H9 (cell line): ENCODE measurements around the gene ARSG. TPM values are rescaled to one million over a fixed set of nuclear protein-coding genes. Genes with fewer than 3 reads are reported as not detected.

Experiments used
- DNase-seq: peaks from one replicate; pipeline ENCODE4 v3.0.0-alpha.2; 2017
- H2AFZ ChIP-seq: one replicate; pipeline ENCODE4 v1.6.1; 2013; ENCODE audit warnings: mild to moderate bottlenecking, low read length, control low read depth, moderate library complexity
- H2AK5ac ChIP-seq: 2 replicates; pipeline ENCODE4 v1.6.1; 2013; ENCODE audit warnings: low read length, control low read depth, mixed read lengths; ENCODE audit not compliant: insufficient read length
- H2BK120ac ChIP-seq: one replicate; pipeline ENCODE4 v1.6.1; 2013; ENCODE audit warnings: low read depth, mild to moderate bottlenecking, low read length, control low read depth, inconsistent platforms; ENCODE audit not compliant: poor library complexity, severe bottlenecking
- H2BK12ac ChIP-seq: 2 replicates; pipeline ENCODE4 v1.6.1; 2013; ENCODE audit warnings: low read length, control low read depth, mixed read lengths, low read depth; ENCODE audit not compliant: insufficient read length
- H2BK15ac ChIP-seq: 2 replicates; pipeline ENCODE4 v1.6.1; 2013; ENCODE audit warnings: low read depth, low read length, control low read depth
- H2BK20ac ChIP-seq: one replicate; pipeline ENCODE4 v1.6.1; 2013; ENCODE audit warnings: low read depth, mild to moderate bottlenecking, low read length, control low read depth, inconsistent platforms; ENCODE audit not compliant: poor library complexity, severe bottlenecking
- H2BK5ac ChIP-seq: 2 replicates; pipeline ENCODE4 v1.6.1; 2013; ENCODE audit warnings: low read length, control low read depth, mixed read lengths; ENCODE audit not compliant: insufficient read length
- H3K14ac ChIP-seq: 2 replicates; pipeline ENCODE4 v1.6.1; 2013; ENCODE audit warnings: low read length, control low read depth; ENCODE audit not compliant: insufficient read depth
- H3K18ac ChIP-seq: 2 replicates; pipeline ENCODE4 v1.6.1; 2013; ENCODE audit warnings: low read depth, mild to moderate bottlenecking, mixed read lengths, low read length, control low read depth; ENCODE audit not compliant: insufficient read length
- H3K23ac ChIP-seq: 2 replicates; pipeline ENCODE4 v1.6.1; 2013; ENCODE audit warnings: low read length, control low read depth, mixed read lengths, low read depth; ENCODE audit not compliant: insufficient read length
- H3K23me2 ChIP-seq: 2 replicates; pipeline ENCODE4 v1.6.1; 2013; ENCODE audit warnings: low read depth, mild to moderate bottlenecking, mixed read lengths, low read length, control low read depth; ENCODE audit not compliant: insufficient read length, poor library complexity, severe bottlenecking
- H3K27ac ChIP-seq: 2 replicates; pipeline ENCODE4 v1.5.1; 2013; ENCODE audit warnings: low read length, control low read depth, mixed read lengths, low read depth; ENCODE audit not compliant: insufficient read length
- H3K27me3 ChIP-seq: 2 replicates; pipeline ENCODE4 v1.6.1; 2013; ENCODE audit warnings: low read length, control low read depth, inconsistent platforms; ENCODE audit not compliant: insufficient read depth
- H3K4ac ChIP-seq: 2 replicates; pipeline ENCODE4 v1.6.1; 2013; ENCODE audit warnings: low read depth, mild to moderate bottlenecking, control low read depth, inconsistent platforms, low read length, moderate library complexity
- H3K4me1 ChIP-seq: 2 replicates; pipeline ENCODE4 v1.6.1; 2013; ENCODE audit warnings: low read length, control low read depth, inconsistent platforms; ENCODE audit not compliant: insufficient read depth
- H3K4me2 ChIP-seq: 2 replicates; pipeline ENCODE4 v1.6.1; 2013; ENCODE audit warnings: low read length, control low read depth, mixed read lengths; ENCODE audit not compliant: insufficient read length, insufficient read depth
- H3K56ac ChIP-seq: 2 replicates; pipeline ENCODE4 v1.6.1; 2013; ENCODE audit warnings: low read depth, mild to moderate bottlenecking, mixed read lengths, low read length, control low read depth; ENCODE audit not compliant: insufficient read length
- H3K79me1 ChIP-seq: 2 replicates; pipeline ENCODE4 v1.6.1; 2013; ENCODE audit warnings: low read depth, mild to moderate bottlenecking, moderate library complexity, low read length, control low read depth, inconsistent platforms; ENCODE audit not compliant: insufficient read depth, poor library complexity, severe bottlenecking
- H3K79me2 ChIP-seq: 2 replicates; pipeline ENCODE4 v1.6.1; 2013; ENCODE audit warnings: low read length, control low read depth, inconsistent platforms; ENCODE audit not compliant: insufficient read depth
- H3K9ac ChIP-seq: 2 replicates; pipeline ENCODE4 v1.6.1; 2013; ENCODE audit warnings: low read length, control low read depth, mixed read lengths; ENCODE audit not compliant: insufficient read length; ENCODE audit errors: extremely low read depth
- H3K9me3 ChIP-seq: one replicate; pipeline ENCODE4 v1.6.1; 2013; ENCODE audit warnings: low read depth, low read length, inconsistent platforms; ENCODE audit not compliant: control insufficient read depth
- H3T11ph ChIP-seq: one replicate; pipeline ENCODE4 v1.6.1; 2013; ENCODE audit warnings: mild to moderate bottlenecking, low read length, control low read depth, inconsistent platforms
- H4K20me1 ChIP-seq: one replicate; pipeline ENCODE4 v1.6.1; 2013; ENCODE audit not compliant: control insufficient read depth, insufficient read length, insufficient read depth
- H4K5ac ChIP-seq: 2 replicates; pipeline ENCODE4 v1.6.1; 2013; ENCODE audit warnings: low read depth, mild to moderate bottlenecking, mixed read lengths, low read length, control low read depth; ENCODE audit not compliant: insufficient read length
- H4K8ac ChIP-seq: replicated peaks from 2 replicates; pipeline ENCODE4 v1.6.1; 2013; ENCODE audit warnings: low read length, control low read depth, mixed read lengths, low read depth; ENCODE audit not compliant: insufficient read length
- H4K91ac ChIP-seq: 2 replicates; pipeline ENCODE4 v1.6.1; 2013; ENCODE audit warnings: low read depth, mild to moderate bottlenecking, moderate library complexity, mixed read lengths, low read length, control low read depth; ENCODE audit not compliant: insufficient read length
- H3K27ac Mint-ChIP-seq, 3 experiments: 2 replicates in 2 of 3; 3 replicates in 1 of 3; pipeline ENCODE4 v1.8.0; 2020 to 2021; ENCODE audit warnings: mixed read lengths in 3 of 3, mild to moderate bottlenecking in 1 of 3, moderate library complexity in 1 of 3
- H3K27me3 Mint-ChIP-seq: 2 replicates; pipeline ENCODE4 v1.8.0; 2021; ENCODE audit warnings: low read depth, mild to moderate bottlenecking, moderate library complexity, mixed read lengths
- H3K36me3 Mint-ChIP-seq, 3 experiments: 2 replicates in 2 of 3; 3 replicates in 1 of 3; pipeline ENCODE4 v1.8.0; 2020 to 2021; ENCODE audit warnings: low read depth in 3 of 3, mixed read lengths in 3 of 3; ENCODE audit not compliant: insufficient read depth in 1 of 3
- H3K4me1 Mint-ChIP-seq, 2 experiments: 2 replicates each; pipeline ENCODE4 v1.8.0; 2020; ENCODE audit warnings: mixed read lengths in 2 of 2
- H3K4me3 Mint-ChIP-seq, 2 experiments: 2 replicates in 1 of 2; 3 replicates in 1 of 2; pipeline ENCODE4 v1.8.0; 2020 to 2021; ENCODE audit warnings: mild to moderate bottlenecking in 2 of 2, mixed read lengths in 2 of 2, moderate library complexity in 1 of 2
- H3K9me3 Mint-ChIP-seq, 2 experiments: 2 replicates in 1 of 2; 3 replicates in 1 of 2; pipeline ENCODE4 v1.8.0; 2020; ENCODE audit warnings: mild to moderate bottlenecking in 2 of 2, mixed read lengths in 2 of 2, moderate library complexity in 1 of 2
- WGBS: extraction: QIAGEN DNeasy Blood & Tissue Kit; methylation state at CpG from one replicate; pipeline ENCODE4 v1.1.7; 2013; ENCODE audit warnings: missing lambda C conversion rate, low lambda C conversion rate, mixed read lengths; ENCODE audit not compliant: insufficient read length; ENCODE audit errors: extremely low coverage; 5-methylcytosine and 5-hydroxymethylcytosine counted together
- total RNA-seq: library from RNA; stranded (reverse); gene quantifications from 2 replicates; pipeline ENCODE4 v1.2.1, GENCODE V29; 2021
- TF ChIP-seq, protein P1 (sequence below): fragments of 200-600 bp; sonication (generic); conservative IDR thresholded peaks from 3 replicates; pipeline ENCODE4 v1.8.0; 2021; ENCODE audit warnings: antibody characterized with exemption, mild to moderate bottlenecking

Gene ARSG
- total RNA-seq, 1 experiment from 2014 or later, result 3.6 TPM

DNA sequence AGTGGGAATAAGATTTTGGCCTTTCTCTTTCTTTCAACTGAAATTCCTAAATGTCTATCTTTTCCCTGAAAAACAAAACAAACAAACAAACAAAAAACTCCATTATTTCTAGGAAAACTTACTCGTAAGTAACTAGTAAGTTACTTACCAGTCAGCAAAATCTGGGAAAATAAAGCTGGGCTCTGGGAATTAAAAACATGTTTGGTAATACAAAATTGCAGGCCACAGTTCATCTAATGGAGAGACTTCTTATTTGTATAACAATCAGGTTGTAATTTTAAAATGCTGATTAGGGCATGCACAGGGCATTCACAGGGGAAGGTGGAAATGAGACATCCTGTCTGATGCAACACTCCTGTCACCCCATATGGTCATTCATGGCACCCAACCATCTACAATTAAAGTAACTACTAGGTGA is 169.8 kb downstream of the ARSG start:
- Histone ChIP-seq H4K91ac (no peak overlapping the region), H3K14ac (no peak overlapping the region), H4K20me1 (no peaks in the 10 kb centered on the region), H3K56ac (no peak overlapping the region), H3K79me1 (no peaks in the 10 kb centered on the region), H4K8ac (no peak overlapping the region), H3K23me2 (peaks cover 3% of the 10 kb centered on the region), H3K27me3 (no peaks in the 10 kb centered on the region), H3K18ac (no peak overlapping the region), H3K4me2 (no peak overlapping the region), H2BK15ac (no peak overlapping the region), H2AK5ac (no peak overlapping the region), H4K5ac (no peak overlapping the region), H3K4me1 (peaks cover 9% of the 10 kb centered on the region; the same call in 1 of the 2 replicates), H3K79me2 (no peaks in the 10 kb centered on the region), H3K4ac (no peak overlapping the region), H3K27ac (no peak overlapping the region), H2BK5ac (no peak overlapping the region), H3K9me3 (no peaks in the 10 kb centered on the region), H2AFZ (no peak overlapping the region), H3K9ac (no peak overlapping the region), H2BK20ac (no peak overlapping the region), H3K23ac (no peak overlapping the region), H2BK120ac (no peak overlapping the region), H2BK12ac (no peak overlapping the region), H3T11ph (no peak overlapping the region)
- no CpG with 5 or more reads among the region's 1 CpG for WGBS
- Mint-ChIP-seq H3K27me3 (peaks cover 3% of the 10 kb centered on the region; the same call in 1 of the 2 replicates), H3K36me3 (no peaks in the 10 kb centered on the region), H3K27ac (no peak overlapping the region; a peak in 1 of 7 replicates), H3K4me1 (peaks cover 33 to 35% of the 10 kb centered on the region in 2 experiments), H3K4me3 (no peak overlapping the region), H3K9me3 (no peaks in the 10 kb centered on the region)
- TF ChIP-seq, protein P1, sequence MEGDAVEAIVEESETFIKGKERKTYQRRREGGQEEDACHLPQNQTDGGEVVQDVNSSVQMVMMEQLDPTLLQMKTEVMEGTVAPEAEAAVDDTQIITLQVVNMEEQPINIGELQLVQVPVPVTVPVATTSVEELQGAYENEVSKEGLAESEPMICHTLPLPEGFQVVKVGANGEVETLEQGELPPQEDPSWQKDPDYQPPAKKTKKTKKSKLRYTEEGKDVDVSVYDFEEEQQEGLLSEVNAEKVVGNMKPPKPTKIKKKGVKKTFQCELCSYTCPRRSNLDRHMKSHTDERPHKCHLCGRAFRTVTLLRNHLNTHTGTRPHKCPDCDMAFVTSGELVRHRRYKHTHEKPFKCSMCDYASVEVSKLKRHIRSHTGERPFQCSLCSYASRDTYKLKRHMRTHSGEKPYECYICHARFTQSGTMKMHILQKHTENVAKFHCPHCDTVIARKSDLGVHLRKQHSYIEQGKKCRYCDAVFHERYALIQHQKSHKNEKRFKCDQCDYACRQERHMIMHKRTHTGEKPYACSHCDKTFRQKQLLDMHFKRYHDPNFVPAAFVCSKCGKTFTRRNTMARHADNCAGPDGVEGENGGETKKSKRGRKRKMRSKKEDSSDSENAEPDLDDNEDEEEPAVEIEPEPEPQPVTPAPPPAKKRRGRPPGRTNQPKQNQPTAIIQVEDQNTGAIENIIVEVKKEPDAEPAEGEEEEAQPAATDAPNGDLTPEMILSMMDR, result no peak
- no peak for DNase-seq
